Stimulated activated CD4-positive, alpha-beta T cell treated with anti-CD3 and anti-CD28 coated beads, Interleukin-15, amount 100 ng/mL, for 48 hours (primary cell): Measurements from ENCODE around the gene C20orf204.

Experiments used
- DNase-seq, 2 donors: peaks; one replicate each; pipeline ENCODE4 v3.0.0-alpha.2; 2020; ENCODE audit warnings: low read depth in 2 of 2

C20orf204 gene

GRCh38 chr20:64042054-64042781 lies 6.2 kb downstream of the C20orf204 start:
- no peak for DNase-seq

DNA sequence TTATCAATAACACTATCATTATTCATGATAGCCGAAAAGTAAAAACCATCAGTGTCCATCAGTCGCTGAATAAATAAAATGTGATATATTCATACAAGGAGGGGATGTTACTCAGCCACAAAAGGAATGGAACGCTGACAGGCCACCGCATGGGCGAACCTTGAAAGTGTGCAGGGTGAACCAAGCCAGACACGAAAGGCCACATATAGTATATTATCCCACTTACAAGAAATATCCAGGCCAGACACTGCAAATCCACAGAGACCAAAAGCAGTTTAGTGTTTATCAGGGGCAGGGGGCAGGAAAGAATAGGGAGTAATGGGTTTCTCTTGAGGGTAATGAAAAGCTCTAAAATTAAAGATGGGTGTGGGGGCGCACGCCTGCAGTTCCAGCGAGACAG lies 7.8 kb downstream of the C20orf204 start:
- no peak for DNase-seq

DNA sequence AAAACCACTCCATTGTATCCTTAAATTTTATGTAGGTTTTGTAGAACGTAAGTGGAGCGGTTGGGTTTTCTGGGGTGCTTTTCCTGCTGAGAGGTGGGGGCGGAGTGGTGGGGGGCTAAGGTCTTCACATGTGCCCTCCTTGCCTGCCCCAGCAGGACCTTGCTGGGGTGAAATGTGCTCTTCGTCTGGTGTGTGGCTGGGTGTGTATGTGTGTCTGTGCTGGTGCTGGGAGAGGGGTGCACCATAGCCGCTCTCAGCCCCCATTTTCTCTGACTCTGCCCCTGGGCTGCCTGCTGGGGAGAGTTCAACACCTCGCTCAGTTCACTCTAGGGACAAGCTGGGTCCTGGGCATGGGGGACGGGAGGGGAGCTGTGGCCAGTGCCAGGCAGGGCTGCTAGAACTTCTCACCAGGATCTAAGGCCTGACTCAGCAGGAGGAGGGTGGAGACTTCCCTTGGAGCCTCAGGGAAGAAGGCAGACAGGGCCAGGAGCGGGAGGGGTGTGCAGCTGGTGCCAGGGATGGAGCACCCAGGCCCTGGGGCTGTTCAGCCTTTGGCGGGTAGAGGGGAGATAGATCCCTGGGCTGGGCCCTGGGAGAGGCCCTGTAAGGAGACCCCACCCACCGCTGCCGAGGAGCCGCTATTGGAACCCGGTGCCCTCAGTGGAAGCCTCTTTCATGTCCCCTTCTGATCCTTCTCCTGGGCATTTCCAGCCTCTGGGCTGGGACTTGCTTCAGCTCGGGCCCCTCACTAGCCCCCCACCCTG lies 8.7 kb downstream of the C20orf204 start:
- no peak for DNase-seq

DNA sequence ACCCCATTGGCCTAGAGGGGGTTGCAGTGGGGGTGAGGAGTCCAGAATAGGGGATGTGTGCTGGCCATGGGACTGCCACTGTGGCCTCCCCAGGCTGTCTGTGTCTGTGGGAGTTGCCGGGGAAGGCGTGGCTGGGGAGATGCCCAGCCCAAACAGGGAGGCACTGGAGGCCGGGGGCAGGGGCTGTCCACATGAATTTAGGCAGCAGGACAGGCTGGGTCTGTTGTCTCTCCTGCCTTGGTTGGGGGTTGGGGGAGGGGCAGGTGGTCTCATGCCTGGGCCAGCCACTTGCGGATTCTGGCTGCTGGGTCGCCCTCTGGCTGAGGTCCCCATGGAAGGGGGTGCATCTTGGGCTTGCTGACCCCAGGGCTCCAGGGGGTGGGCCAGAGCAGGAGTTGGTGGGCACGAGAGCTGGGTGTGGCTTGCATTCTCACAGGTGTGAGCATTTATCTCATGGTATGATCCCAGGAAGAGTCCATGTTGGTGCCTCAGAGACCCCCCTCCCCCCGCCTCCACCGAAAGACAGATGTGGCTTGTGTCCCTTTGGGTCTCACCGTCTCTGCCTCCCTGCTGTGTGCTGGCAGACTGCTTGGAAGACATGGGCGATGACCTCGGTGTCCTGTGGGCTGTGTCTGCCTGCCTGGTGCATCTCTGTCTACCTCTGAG lies 9.5 kb downstream of the C20orf204 start:
- no peak for DNase-seq

GRCh38 chr20:64047046-64047389 lies 11.0 kb downstream of the C20orf204 start:
- no peak for DNase-seq

DNA sequence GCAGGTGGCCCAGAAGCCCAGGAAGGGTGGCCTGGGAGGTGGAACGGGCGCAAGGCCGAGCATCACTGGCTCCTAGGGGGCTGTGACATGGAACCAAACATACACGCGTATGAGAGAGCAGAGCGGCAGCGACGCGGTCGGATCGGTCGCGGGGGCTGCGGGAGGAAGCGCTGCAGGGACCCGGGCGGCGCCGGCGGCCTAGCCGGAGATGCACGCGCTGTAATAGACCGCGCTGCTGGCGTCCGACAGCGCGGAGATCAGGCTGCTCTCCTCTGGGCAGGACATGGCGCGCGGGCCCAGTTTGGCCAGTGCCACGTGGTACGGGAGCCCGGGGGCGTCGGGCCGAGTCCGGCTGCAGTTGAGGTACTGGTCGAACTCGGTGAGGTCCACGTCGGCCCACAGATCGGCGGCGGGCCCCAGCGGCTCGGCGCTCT lies 12.0 kb downstream of the C20orf204 start:
- DNase-seq, result no peak

DNA sequence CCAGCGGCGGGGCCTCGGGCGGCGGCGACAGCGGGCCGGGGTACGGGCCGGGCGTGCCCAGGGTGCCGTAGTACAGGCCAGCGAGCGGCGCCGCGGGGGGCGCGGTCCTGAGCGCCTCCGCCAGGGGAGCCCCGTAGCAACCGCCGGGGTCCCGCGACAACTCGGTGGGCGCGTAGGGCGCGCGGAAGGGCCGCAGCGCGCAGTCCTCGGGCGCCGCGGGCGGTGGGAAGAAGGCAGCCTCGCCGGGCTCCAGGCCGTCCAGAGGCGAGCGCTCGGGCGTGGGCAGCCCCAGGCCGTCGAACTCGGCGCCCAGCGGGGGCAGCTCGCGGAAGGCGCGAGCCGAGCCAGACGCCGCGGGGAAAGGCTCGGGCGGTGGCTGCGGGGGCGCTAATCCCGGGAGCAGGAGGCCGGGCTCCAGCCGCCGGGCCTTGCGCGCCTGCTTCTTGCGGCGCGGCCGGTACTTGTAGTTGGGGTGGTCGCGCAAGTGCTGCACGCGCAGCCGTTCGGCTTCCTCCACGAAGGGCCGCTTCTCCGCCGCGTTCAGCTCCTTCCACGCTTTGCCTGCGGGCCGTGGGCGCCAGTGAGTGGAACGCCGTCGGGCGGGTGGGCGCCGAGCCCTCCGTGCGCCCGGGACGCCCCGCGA lies 12.5 kb downstream of the C20orf204 start:
- no peak for DNase-seq

- DNase-seq, result no peak
Measured at GRCh38 chr20:64049060-64049877, 13.3 kb downstream of the C20orf204 start, which contains the start of gene SOX18. TSS of gene SOX18 (minus strand) at chr20:64049639. CDS start at chr20:64049516, 123 bp downstream.

DNA sequence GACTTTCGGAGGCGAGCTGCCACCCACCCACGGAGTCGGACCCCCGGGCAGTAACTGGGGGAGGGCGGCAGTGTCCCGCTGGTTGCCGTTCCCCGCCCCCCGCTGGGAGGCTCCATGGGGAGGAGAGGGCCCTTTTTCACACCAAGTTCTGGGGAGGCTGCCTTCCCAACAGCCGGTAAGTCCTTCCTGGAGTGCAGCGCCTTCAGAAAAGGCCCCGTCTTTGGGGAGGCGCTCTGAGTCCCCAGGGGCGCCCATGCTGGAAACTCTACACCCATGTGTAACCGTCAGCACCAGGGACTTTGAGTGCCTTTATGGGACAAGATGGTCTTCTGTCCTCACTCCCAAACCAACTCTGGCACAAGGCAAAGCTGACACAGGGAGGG lies 13.9 kb downstream of the C20orf204 start:
- no peak for DNase-seq

DNA sequence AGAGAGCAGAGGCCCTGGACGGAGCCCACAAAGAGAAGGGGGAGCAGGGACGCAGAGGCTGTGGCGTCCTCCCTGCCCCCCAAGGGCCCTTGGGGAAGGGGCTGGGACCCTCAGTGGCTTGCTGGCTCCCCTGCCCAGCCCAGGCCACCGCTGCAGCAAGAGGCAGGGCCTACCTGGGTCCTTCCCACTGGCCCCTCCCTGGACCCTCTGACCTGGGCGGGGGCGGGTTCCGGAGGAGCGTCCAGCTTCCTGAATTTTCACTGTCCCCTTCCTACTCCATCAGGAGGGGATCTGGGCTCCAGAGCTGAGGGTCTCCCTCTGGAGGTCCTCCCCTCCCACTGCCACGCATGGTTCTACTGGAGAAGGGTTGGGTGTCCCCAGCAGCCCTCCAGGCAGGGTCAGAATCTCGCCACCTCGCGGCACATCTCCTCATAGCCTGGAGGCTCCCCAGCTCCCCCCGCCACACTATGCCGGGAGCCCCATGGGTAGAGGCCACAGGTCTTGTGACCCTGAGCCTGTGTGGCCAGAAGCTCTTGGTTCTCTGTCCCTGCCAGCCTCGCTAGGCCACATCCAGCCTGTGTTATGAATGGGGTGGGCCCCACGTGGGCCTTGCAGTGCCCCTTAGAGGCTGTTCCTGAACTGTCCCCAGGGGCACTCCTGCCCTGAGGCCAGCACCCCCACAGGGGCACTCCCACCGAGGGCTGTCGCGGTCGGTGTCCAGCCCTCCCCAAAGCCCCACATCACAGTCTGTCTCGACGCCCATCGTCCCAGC lies 14.5 kb downstream of the C20orf204 start:
- DNase-seq, result no peak

GRCh38 chr20:64051033-64051452 lies 15.1 kb downstream of the C20orf204 start:
- DNase-seq, result no peak

GRCh38 chr20:64051561-64052325 lies 15.8 kb downstream of the C20orf204 start:
- DNase-seq, result no peak

- no peak for DNase-seq
Measured at GRCh38 chr20:64052326-64052722, 16.3 kb downstream of the C20orf204 start.

GRCh38 chr20:64052987-64053840 lies 17.2 kb downstream of the C20orf204 start:
- DNase-seq, result no peak

DNA sequence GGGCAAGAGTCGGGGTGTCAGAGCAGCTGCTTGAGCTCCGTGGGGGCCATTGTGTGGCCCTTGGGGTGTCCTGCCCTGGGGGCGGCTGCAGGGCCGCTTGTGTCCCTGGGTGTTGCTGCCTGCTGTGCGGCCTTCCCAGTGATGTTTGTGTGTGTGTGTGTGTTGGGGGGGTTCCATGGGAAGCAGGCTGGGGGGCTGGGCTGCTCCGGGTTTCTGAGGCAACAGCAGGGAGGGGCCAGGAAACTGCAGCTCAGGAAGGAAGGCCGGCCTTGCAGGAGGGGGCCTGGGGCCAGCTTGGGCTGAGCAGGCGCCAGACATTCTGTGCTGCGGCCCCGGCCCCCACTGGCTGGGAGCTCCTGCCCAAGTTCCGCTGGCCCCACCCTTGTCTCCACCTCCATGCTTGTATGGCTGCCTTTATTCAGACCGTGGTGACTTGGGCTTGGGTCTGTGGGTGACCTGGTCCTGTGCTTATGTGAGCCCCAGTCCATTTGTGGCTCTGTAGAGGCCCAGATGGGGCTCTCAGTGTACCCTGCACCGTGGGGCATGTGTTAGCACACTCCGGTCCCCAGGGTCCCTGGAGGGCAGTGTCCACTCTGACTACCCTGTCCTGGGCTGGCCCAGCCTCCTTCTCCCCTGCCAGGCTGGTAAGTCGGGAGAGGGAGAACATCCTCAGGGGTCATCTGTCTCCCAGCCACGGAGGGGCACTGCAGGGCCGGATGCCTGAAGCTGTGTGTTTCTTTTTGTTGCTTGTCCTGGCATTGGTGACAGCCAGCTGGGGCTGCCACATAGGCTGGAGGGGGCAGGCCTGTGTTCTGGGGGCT lies 18.1 kb downstream of the C20orf204 start:
- DNase-seq, result no peak

DNA sequence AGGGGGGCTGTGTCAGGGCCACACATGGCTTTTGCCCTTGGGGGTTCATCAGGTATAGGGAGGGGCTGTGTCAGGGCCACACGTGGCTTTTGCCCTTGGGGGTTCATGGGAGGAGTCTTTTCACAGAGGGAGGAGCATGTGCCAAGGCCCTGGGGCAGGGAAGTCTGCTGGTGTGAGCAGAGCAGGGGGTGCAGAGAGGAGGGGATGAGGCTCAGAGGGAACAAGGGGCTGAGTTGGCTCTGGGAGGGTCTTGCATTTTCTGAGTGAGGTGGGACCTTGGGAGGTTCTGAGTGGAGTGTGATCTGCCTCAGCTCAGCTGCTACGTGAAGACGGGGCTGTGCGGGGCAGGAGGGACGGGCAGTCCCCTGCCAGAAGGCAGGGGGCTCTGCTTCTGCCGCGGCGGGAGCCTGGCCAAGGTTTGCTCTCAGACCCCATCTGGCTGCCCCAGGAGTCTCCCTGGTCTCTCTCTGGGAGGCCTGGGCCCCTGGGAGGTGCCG lies 19.5 kb downstream of the C20orf204 start:
- DNase-seq, result no peak

- DNase-seq, result no peak
Measured at GRCh38 chr20:64055893-64056638, 20.1 kb downstream of the C20orf204 start.
